Upper lobe of right lung (tissue), 1 donor: ENCODE results near the gene USP38. TPM values are rescaled to one million over a fixed set of nuclear protein-coding genes. Genes with fewer than 3 reads are reported as not detected.
"Not testable (repeated sequence)": the region's sequence is repeated elsewhere in the genome, so short reads cannot be mapped to it uniquely, and the experiment has no call there.

Source experiments
- ATAC-seq: fragments of 200-7000 bp; cut with Tn5 transposase; one replicate; pipeline ENCODE4 v1.9.1; 2020; ENCODE audit warnings: mild to moderate bottlenecking, moderate library complexity
- DNase-seq: peaks from one replicate; pipeline ENCODE4 v3.0.0-alpha.2; 2020
- H3K27ac ChIP-seq: fragments of 200-600 bp; one replicate; pipeline ENCODE4 v1.8.0; 2022
- H3K27me3 ChIP-seq: fragments of 200-600 bp; one replicate; pipeline ENCODE4 v1.8.0; 2022; ENCODE audit warnings: mild to moderate bottlenecking
- H3K36me3 ChIP-seq: fragments of 200-600 bp; one replicate; pipeline ENCODE4 v1.8.0; 2022
- H3K4me1 ChIP-seq: fragments of 200-600 bp; one replicate; pipeline ENCODE4 v1.8.0; 2022
- H3K4me3 ChIP-seq: fragments of 200-600 bp; one replicate; pipeline ENCODE4 v1.8.0; 2022; ENCODE audit warnings: mild to moderate bottlenecking
- H3K9me3 ChIP-seq: fragments of 200-600 bp; one replicate; pipeline ENCODE4 v1.8.0; 2022
- intact Hi-C: fragments of 100-400 bp; cut with DNase I; formaldehyde crosslinking; loops from one replicate; pipeline ENCODE4 v1.11.0; 2022
- total RNA-seq: library from RNA; stranded (reverse); fragmentation: NEBNext Ultra II Directional; extraction: Animal tissue kit (Norgen Biotek cat#: 25700); gene quantifications from one replicate; pipeline ENCODE4 v1.2.1, GENCODE V29; 2021
- TF ChIP-seq, protein P1 (sequence below): fragments of 200-600 bp; IDR thresholded peaks from one replicate; pipeline ENCODE4 v1.8.0; 2022; ENCODE audit warnings: antibody characterized with exemption
- donor health status: DM: no; HTN: yes; CAD: no; lungs with severe emphysema.

The USP38 gene
- total RNA-seq, 1 donor from 2014 or later: 25.7 TPM

DNA sequence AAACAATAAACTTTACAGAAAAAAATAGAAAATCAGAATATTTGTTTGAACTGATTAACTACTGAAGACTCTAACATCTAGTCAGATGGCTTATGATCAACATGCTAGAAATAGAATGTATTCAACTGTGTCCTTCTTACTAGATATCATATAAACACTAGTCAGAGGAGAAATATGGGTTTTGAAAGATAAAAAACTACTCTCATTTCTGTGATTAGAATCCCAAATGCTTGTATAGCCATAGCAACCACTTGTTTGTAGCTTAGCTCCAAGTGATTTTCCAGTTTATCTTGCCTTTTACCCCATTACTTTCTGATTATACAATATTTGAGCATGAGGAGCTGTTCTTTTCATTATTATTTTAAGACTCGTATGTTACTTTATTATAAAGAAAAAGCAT, 31.2 kb downstream of the USP38 start:
- no peak overlapping the region for H3K4me3 ChIP-seq
- H3K36me3 ChIP-seq: peaks cover 44% of the 10 kb centered on the region
- intact Hi-C loops: no loop called here
- no peaks in the 10 kb centered on the region for H3K4me1 ChIP-seq
- ATAC-seq: no peak
- TF ChIP-seq, protein P1, sequence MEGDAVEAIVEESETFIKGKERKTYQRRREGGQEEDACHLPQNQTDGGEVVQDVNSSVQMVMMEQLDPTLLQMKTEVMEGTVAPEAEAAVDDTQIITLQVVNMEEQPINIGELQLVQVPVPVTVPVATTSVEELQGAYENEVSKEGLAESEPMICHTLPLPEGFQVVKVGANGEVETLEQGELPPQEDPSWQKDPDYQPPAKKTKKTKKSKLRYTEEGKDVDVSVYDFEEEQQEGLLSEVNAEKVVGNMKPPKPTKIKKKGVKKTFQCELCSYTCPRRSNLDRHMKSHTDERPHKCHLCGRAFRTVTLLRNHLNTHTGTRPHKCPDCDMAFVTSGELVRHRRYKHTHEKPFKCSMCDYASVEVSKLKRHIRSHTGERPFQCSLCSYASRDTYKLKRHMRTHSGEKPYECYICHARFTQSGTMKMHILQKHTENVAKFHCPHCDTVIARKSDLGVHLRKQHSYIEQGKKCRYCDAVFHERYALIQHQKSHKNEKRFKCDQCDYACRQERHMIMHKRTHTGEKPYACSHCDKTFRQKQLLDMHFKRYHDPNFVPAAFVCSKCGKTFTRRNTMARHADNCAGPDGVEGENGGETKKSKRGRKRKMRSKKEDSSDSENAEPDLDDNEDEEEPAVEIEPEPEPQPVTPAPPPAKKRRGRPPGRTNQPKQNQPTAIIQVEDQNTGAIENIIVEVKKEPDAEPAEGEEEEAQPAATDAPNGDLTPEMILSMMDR: no peak
- H3K9me3 ChIP-seq: no peaks in the 10 kb centered on the region
- no peak overlapping the region for H3K27ac ChIP-seq
- DNase-seq: no peak
- H3K27me3 ChIP-seq: no peaks in the 10 kb centered on the region

DNA sequence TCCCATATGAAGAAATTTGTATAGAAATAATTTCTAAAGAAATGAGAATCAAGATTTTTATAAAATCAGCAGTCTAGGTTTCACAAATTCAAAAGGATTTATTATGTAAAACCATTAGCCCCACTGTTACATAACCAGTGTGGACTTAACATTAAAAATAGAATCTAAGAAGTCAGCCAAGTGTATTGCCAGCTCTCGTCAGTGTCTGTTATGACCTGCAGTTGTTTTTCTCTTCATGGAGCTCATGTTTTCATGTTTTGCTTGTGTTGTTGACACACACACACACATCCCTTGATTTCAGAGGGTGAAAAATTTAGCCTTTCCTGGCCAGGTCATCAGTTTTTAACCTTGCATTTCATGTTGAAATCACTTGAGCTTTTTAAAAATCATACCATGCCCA, 39.5 kb downstream of the USP38 start:
- H3K27me3 ChIP-seq: no peaks in the 10 kb centered on the region
- DNase-seq (no peak), ATAC-seq (peak; percentile 31)
- peaks cover 18% of the 10 kb centered on the region for H3K36me3 ChIP-seq
- H3K4me3 ChIP-seq: no peak overlapping the region
- H3K4me1 ChIP-seq: peaks cover 4% of the 10 kb centered on the region
- intact Hi-C loops: no loop called here
- TF ChIP-seq, protein P1: no peak
- H3K9me3 ChIP-seq: no peaks in the 10 kb centered on the region
- no peak overlapping the region for H3K27ac ChIP-seq

DNA sequence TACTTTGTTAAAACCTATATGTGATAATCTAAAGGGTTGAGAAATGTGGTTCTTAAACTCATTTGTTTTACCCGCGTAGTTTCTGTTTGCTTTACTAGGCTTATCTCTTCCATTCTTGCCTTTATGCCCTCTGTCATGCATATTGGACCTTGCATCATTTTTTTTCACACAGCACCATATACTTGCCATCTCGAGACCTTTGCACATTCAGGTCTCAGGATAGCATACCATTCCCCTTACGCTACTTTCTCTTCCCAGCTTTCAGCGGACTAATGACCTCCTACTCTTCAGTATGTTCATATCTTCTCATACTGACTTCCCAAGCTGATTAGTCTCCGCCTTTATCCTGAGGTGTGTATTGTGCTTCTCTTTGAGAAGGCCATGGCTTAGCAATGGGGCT, 40.5 kb downstream of the USP38 start:
- TF ChIP-seq, protein P1: no peak
- no peak for ATAC-seq
- Histone ChIP-seq H3K27me3 (no peaks in the 10 kb centered on the region), H3K27ac (no peak overlapping the region), H3K9me3 (no peaks in the 10 kb centered on the region), H3K4me3 (no peak overlapping the region), H3K4me1 (peaks cover 4% of the 10 kb centered on the region), H3K36me3 (peaks cover 17% of the 10 kb centered on the region)
- intact Hi-C loops: no loop called here
- DNase-seq: no peak

DNA sequence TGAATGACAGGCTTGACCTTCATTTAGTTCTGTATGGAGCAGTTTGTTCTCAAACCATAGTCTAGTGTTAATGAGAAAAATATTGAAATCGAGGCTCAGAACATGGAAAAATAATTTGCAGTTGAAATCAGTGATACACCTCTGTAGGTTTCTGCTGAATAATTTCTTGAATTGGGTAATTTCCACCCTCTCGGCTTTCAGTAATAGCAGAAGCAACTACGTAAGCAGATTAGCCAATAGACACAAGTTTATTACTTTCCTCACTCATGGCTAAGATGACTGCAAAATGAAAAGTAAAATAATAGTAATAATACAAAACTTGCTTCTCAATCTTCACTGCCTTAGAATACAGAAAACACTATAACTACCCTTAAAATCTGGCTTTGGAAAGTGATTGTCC, 46.0 kb downstream of the USP38 start:
- DNase-seq: no peak
- intact Hi-C loops: no loop called here
- no peaks in the 10 kb centered on the region for H3K4me1 ChIP-seq
- no peaks in the 10 kb centered on the region for H3K36me3 ChIP-seq
- H3K27me3 ChIP-seq: no peaks in the 10 kb centered on the region
- H3K4me3 ChIP-seq: no peak overlapping the region
- TF ChIP-seq, protein P1: no peak
- H3K9me3 ChIP-seq: no peaks in the 10 kb centered on the region
- ATAC-seq: no peak
- no peak overlapping the region for H3K27ac ChIP-seq

DNA sequence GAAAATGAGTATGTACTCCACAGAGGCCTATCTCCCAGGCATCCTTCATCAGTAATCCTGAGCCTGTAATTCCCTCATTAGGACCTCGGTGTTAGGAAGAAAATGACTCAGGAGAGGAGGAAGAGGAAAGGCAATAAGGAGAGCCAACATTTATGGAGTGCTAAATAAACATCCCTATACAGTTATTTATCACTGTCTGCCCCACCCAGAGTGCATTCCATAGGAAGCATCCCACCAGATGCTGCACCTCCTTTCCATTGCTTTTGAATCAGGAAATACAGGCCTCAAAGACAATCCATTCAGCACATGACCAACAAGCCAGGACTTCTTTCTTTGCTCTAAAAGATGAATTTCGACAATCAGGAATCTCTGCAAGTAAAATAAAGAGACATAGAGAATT, 47.6 kb downstream of the USP38 start:
- Histone ChIP-seq H3K9me3 (no peaks in the 10 kb centered on the region), H3K36me3 (no peaks in the 10 kb centered on the region), H3K27ac (no peak overlapping the region), H3K27me3 (no peaks in the 10 kb centered on the region), H3K4me3 (no peak overlapping the region), H3K4me1 (no peaks in the 10 kb centered on the region)
- ATAC-seq: no peak
- TF ChIP-seq, protein P1: no peak
- DNase-seq: no peak
- intact Hi-C loops: no loop called here

DNA sequence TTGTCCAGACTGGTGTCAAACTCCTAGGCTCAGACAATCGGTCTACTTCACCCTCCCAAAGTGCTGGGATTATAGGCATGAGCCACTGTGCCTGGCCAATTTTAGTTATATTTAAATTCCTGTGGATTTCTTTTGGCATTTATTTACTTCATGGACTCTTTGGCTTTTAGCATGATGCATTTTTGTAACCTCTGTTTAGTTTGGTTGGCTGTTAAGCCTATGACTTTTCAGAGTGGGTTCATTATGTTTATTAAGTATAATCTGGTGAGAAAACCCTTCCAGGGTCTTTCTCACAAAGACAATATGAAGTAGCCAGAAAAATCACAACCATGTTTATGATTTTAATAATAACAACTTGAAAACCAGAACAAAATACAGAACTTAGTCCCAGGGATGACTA, 49.4 kb downstream of the USP38 start:
- ATAC-seq (no peak), DNase-seq (no peak)
- Histone ChIP-seq H3K4me3 (no peak overlapping the region), H3K9me3 (no peaks in the 10 kb centered on the region), H3K36me3 (no peaks in the 10 kb centered on the region), H3K27ac (no peak overlapping the region), H3K27me3 (no peaks in the 10 kb centered on the region), H3K4me1 (no peaks in the 10 kb centered on the region)
- intact Hi-C loops: no loop called here
- TF ChIP-seq, protein P1: no peak

DNA sequence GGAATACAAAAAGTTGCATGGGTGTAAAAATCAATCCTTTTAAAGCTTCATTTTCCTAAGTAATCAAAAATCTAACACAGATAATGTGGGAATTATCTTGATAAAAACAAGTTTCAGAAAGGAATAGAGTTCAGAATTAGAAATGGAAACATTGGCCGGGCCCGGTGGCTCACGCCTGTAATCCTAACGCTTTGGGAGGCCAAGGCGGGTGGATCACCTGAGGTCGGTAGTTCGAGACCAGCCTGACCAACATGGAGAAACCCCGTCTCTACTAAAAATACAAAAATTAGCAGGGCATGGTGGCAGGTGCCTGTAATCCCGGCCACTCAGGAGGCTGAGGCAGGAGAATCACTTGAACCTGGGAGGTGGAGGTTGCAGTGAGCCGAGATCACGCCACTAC, 52.5 kb downstream of the USP38 start:
- H3K9me3 ChIP-seq, DNase-seq, intact Hi-C loops, ATAC-seq, H3K27ac ChIP-seq, H3K4me1 ChIP-seq, H3K36me3 ChIP-seq, H3K4me3 ChIP-seq, H3K27me3 ChIP-seq: not testable (repeated sequence)
